Hematopoietic multipotent progenitor cell treated with erythropoietin and hydrocortisone succinate and interleukin-3 and kit ligand, for 8 days (in vitro differentiated cells): Measurements from ENCODE around the gene AVPR2.

ENCODE experiments used
- DNase-seq: peaks from one replicate; pipeline ENCODE4 v3.0.0-alpha.2; 2015

Gene AVPR2

DNA sequence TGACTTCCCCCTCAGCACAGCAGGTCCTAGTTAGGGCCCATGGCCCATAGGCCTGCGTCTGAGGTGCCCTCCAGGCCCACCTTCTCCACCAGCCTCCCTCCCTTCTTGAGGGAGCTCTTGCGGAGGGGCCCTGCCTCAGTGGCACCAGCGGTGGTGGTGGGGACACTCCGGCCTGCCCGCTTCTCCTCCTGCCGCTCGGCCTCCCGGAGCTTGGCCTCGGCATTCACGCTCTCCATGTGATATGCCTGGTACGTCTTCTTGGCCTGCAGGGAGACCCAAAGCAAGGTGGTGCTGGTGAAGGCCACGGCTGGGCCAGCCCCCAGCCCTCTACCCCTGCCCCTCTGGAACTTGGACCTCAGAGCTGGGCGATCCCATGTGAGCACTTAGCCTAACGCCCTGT lies 16.1 kb downstream of the AVPR2 start:
- DNase-seq = no peak

DNA sequence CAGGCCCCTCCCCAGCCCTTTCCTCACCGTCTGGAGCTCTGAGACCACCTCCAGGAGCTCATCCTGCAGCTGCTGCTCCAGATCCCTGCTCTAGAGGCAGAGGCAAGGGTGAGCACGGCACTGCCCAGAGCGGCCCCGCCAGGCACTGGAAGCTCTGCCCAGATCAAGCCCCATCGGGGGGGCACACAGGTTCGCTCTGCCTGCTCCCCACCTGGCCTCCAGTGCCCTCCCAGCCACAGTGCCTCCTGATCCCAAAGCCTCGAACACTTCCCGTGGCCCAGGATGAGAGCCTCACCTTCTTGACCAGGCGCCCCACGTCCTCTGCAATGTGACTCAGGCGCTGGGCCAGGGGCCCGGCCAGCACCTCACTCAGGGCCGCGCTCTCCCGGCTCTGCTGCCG lies 16.6 kb downstream of the AVPR2 start:
- DNase-seq = no peak

DNA sequence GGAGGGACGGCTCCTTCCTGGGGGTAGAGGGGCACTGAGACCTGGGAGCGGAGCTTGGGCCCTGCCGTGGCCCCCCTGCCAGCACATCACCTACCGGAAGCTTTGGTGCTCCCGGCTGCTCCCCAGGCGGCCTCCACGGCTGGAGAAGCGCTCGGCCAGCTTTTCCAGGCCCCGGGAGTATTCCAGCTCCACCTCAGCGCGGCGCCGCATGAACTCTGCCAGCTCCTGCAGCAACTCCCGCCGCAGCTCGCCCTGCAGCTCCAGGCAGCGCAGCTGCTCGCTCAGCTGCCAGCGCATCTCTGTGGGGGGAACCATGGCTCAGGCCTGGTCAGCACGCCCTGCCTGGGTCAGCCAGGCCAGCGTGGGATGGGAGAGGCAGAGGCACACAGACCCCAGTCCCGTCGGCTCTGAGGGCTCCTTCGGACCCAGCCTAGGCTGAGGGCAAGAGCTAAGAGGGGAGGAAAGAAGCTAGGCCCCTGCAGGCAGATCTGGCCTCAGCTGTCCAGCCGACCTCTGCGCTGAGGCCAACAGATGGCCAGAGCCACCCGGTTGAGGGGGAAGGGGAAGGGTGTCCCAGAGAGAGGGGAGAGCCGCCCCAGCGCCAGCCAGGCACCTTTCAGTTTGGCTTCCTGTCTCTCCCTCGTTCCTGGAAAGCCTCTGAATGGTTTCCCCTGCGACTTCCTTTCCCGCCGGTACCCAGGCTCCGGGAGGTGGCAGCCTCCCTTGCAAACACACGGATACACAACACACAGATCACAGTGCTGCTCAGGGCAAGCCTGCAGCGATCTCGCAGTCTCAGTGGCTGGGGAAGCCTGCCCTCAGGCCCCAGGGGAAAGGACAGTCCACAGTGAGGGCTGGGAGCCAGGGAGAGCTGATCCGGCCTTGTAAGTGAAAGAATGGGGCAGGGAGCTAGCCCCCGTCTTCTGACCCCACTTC lies 17.3 kb downstream of the AVPR2 start:
- DNase-seq = no peak

DNA sequence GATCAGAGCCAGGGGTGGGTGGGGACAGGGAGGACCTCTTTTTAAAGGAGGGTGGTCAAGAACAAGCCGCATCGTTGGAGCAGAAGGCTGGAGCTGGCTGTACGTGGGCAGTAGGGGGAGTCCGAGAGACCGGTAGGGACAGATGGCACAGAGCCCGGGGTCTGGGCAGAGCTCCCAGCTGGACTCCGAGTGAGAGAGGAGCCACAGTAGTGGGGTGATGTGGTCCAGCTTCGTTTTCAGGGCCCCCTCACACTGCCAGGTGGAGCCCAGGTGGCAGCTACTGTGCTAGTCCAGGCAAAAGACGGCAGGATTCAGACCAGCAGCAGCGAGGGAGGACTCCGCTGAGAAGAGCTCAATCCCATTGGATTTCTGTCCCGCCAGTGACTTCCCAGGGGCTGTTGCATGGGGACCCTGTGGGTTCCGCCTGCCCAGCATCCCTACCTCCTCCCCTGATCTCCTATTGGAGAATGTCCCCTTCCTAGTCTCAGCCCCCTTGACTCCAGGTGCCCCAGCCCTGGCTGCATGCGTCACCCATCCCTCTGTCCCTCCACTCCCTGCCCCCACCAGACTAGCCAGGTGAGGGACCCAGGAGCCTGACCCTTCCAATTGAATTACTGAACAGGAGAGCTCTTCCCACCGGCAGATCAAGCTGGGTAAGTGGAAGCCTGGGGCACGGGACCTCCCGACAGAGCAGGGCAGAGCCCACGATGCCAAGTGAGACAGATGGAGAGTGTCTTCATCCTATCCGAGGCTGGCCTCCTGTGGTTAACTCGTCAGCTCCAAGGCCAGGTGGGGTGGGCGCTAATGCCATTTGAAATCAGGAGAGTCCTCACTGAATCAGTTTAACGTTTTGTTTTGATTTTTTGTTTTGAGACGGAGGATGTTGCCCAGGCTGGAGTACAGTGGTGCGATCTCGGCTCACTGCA lies 18.7 kb downstream of the AVPR2 start:
- peak; percentile 30 for DNase-seq

DNA sequence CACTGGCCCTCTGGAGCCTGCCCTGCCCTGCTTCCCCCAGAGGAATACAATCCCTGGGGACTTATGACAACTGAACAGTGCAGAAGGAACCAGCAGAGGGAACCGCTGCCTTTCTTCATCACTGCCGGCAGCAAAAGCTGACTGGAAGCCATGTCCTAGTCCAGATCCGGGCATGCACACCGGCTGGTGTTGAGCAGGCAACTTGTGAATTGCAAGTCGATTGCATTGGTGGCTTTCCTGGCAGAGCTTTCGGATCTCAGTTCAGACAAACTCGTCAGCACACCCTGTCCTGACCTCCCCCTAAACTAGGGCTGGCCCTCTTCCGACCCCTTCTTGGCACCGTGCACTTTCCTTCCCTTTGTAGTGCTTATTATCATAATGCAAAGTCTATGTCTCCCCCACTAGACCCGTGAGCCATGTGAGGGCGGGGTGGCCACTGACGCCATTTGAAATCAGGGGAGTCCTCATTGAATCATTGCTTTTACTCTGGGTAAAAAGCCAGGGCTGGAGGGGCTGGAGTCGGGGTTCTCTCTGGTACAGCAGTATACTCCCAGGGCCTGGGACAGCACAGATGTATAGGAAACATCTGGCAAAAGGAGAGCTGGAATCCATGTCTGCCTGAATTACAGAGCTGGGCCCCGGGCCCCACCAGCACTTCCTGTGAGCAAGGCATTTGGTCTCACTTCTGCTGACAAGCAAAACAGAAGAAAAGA lies 19.8 kb downstream of the AVPR2 start:
- DNase-seq = peak; percentile 58

DNA sequence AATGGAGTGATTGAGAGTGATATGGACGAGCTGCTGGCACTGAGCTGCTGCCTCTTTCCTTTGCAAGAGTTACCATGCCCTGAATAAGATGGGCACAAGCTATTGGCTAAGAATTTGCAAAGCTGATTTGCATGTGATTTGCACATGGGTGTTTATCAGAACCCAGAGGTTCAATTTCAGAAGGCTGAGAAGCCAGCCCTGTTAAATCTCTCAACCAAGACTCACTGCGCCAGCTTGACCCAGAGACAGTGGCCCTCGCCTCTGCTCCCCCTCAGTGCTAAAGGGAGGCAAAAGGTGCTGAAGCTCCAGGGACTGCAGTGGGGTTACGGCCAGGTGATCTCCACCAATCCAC lies 20.9 kb downstream of the AVPR2 start:
- DNase-seq = peak; percentile 40

DNA sequence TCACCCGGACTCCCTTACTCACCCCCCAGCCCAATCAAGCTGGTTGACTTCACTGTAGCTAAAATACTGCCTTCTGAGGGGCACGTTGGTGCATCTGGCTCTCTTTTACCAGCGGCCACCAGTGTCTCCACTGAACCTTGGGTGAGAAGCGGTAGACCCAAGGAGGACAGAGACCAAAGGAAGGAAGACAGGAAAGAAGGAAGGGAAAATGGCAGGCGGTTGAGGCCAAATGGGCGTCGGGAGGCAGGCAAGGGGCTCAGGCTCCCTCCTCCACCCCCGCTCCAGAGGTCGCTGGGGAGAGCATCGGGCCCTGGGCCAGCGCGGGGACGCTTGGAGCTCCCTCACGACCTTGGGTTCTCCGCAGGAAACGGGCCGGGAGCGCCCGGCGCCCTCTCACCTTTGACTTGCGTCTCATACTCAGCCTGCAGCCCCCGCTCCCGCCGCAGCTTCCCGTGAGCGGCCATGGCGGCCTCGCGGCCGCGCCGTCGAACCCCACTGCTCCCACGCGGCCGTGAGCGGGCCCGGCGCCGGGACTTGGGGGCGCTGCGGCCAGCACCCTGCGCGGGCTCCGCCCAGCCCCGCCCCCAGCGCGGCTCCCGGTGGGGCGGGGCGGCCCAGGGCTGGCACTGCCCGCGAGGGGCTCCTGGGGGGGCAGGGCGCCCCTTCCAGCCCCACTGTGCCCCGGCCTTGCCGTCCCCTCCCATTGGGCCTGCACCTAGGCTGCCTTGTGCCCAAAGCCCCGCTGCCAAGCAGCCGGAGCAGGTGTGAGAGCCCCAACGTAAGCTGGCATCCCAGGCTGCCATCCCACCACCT lies 21.5 kb downstream of the AVPR2 start, which contains the start of gene ARHGAP4:
ARHGAP4 (minus strand) TSS at position 526 of the 813 bp plus-strand sequence; CDS start at position 464, 62 bp downstream.
- DNase-seq = peak; percentile 47

DNA sequence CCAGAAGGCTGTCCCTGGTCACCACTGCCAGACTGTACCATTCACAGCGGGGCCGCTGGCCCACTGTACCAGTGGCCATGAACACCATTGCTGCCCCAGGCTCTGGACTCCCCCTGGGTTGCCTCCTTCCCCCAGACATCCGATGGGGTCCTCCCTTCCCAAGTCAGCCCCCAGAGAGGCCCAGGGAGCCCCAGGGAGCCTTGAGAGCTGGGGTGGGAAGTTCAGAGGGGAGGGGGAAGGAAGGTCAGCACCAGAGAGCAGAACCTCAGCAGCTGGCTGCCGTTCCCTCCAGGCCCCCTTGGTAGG lies 22.0 kb downstream of the AVPR2 start:
- DNase-seq = no peak

DNA sequence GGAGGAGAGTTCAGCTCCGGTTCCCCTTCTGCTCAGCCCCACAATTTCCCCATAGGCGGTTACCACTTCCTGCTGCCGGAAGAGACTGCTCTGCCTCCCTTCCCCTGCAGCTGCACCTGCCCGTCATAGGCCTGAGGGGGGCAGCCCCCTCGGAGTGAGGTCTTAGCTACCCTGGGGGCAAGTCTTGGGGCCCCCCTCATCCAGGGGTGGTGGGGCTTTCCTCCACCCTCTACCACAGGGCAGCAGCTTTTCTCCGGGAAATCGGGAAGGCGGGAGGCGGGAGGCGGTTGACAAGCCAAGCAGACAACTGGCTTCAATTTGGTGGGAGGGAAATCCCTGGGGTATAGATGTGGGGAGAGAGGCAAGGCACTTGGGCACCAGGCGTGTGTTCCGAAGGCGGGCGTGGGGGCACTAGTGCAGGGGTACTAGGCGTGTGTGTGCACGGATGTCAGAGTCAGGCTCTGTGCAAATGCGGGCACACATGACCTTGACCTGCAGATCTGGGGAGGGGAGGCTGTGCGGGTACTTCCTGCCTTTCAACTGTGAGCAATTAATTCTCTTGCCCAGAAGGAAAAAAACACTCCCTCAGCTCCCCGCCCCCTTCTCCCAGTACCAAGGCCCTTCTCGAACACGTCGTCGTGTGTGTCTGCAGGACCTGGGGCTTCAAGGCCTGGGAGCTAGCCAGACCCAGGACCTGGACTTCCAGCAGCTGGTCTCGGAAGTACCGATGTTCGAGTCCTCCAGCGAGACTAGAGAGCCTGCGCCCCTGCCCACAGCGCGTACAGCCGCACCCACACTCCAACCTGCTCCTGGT lies 22.6 kb downstream of the AVPR2 start:
- DNase-seq = peak; percentile 65

DNA sequence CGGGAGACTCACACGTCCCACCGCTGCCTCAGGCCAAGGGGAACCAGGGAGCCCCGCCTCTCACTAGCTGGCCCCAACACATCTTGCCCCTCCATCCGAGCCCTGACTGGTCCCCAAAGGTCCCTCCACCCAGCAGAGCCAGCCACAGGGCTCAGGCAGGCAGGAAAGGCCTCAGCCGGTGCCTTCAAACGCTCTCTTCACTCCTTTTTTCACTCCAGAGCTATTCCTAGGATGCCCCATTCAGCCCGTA lies 23.1 kb downstream of the AVPR2 start:
- peak; percentile 43 for DNase-seq

DNA sequence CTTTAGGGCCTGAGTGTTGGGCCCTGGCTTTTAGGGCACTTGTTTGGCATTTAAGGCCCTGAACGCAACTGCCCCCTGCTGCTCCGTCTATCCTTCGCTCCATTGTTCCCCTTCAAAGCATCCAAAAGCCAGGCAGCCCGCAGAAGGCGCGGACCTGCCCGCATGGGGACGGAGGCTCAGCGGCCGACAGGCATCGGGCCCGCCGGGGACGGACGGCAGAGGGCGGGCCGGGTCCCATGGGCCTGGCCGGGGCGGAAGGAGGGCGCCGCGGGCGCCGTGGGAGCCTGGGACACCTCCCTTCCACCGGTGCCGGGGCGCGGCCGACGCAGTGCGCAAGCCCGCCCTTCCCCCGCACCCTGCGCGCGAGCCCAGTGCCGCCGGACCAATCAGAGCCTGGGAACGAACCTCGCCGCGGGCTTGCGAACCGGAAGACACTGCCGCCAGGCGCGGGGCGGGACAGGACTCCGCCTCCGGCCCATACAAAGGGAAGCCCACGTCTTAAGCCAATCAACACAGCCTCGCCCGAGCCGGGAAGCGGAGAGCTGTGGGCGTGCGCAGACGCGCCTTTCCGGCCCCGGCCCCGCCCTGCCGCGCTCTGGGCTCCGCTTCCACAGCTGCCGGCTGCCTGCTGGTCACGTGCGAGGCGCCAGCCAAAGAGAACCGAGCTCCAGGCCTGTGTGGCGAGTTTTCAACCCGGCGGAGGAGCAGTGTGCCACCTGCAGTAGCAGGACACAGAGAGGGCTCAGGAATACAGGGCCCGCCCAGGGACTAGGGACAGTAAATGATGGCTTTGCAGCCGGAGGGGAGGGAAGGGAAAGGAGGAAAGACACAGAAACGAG lies 23.7 kb downstream of the AVPR2 start:
- DNase-seq = peak; percentile 95

DNA sequence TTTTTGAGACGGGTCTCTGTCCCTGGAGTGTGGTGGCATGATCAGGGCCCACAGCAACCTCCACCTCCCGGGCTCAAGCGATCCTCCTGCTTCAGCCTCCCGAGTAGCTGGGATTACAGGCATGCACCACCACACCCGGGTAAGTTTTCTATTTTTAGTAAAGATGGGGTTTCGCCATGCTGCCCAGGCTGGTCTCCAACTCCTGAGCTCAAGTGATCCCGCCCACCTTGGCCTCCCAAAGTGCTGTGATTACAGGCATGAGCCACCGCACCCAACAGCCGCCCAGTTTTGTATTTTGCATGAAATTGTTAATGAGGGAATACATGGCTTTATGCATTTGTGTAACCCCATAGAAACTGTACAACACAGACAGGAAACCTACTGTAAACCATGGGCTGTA lies 24.4 kb downstream of the AVPR2 start:
- no peak for DNase-seq

DNA sequence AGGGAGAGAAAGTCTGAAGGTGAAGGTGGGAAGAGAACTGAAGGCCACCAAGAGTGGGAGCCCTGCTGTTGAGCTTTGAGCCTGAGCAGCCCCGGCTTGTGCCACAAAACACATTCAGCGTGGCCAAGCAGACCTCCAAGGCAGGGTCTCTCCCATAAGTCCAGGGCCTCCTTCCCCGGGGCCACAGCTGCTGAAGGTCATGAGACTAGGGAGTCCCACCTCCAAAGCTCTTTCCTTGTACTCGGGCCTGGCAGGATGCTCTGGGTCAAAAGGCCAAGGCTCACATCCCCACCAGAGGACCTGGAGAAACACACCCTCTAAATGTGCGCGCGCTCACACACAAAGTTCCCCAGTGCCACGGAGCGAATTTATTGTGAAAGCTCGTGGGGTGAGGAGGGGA lies 25.1 kb downstream of the AVPR2 start:
- no peak for DNase-seq

DNA sequence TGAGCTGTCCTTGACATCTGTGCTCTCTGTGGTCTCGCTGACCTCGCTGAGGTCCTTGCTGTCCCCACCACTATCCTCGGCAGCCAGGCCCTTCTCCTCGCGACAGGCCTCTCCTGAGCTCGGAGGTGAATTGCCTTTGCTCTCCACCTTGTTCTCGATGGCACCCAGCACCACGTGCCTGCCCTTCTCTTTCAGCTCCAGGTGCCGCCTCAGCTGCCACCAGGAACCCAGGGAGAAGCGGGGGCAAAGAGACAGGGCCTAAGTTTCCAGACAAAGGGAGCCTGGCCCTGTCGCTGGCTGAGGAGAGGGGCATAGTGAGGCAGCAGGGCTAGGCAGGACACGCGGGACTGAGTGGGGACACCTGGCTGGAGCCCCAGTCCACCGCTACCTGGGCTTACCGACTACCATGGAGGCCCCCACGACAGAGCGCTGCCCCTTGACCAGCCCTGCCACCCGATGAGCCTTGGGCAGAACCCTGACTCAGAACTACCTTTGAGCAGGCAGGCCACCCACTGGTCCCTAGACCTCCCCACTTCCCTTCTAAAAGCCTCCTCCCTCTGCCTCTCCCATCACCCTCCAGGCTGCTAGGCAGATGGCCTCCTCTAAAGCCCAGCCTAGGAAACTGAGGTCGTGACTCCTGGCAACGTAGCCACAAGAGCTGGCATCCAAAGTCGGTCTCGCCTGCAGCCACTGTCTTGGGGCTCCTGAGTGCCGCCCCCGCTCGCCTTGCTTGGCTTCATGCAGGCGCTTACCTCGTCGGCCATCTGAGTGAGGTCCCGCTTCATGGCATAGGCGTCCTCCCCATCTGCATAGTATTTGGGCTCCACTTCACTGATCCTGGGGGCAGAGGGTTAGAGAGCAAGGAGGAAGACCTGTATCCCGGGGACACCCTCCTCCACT lies 25.8 kb downstream of the AVPR2 start:
- DNase-seq = no peak

DNA sequence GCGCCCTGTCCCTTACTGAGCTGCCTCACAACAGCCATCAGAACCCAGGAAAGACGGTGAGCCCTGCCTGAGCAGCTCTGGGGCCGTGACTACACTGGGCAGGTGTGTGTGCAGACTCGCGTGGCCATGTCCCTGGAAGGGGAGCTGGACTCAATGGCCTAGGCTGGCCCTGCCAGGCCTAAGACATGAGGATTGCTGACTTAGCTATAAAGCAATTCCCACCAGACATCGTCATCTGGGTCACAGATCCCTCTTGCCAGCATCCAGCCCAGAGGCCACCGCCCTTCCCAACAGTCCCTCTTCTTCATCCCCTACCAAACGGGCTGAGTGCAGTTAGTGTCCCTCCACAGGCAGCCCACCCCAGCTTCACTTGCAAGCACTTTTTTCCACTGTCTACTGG lies 26.7 kb downstream of the AVPR2 start:
- DNase-seq = no peak

DNA sequence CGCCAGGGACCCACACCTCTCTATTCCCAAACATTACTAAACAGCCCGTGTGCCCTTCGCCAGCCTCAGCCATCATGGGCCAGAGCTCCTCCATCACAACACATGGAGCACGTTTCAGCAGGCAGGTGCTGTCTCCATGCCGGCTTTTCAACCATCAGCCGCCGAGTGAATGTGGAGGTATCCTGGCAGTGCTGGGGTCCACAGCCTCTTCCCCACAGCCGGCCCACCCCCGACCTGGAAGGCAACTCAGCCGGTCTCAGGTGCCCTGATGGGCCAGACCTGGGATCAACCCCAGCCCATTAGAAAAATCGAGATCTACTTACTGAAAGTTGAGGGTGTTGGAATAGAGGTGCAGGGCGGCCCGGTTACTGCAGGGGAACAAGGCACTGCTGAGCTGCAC lies 27.3 kb downstream of the AVPR2 start:
- no peak for DNase-seq

DNA sequence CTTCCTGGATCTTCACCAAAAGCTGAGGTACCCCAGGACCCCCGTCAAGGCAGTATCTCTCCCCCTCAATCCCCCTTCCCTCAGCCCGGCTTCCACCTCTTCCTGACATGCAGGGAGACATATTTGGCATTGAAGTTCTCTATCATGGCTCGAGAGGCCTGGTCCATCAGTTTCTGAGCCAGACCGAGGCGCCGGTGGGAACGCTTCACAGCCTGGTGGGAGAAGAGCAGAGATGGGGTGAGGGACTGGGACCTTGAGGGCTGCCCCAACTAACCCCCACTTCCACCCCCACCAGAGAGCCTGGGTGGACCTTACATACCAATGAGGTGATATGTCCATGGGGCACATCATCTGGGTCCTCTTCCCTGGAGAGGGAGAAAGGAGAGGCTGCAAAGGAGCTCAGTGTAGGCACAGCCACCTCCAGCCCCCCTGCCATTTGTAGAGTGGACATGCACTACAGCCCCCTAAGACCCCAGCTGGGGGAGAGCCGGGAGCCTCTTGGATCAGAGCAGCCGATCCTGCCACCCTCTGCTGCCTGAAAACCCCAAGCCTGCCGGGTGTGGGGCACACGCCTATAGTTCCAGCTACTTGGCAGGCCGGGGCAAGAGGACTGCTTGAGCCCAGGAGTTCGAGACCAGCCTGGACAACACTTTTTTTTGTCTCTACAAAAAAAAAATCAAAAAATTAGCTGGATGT lies 27.9 kb downstream of the AVPR2 start:
- DNase-seq = no peak

DNA sequence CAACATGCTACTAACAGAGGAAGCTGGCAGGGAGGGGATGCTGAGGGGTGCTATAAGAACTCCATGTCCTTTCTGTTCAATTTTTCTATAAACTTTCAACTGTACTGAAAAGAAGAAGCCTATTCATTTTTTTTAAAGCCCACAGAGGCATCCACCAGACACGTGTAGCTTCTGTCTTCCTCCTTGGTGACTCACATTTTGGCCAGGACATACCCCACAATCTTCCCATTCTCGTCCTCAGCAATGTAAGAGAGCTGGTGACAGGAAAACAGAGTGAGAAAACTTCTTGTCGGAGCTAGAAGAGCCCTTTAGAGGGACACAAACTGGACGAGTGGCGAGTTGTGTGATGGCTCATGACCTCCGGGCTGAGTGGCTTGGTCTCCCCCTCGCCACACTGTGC lies 29.3 kb downstream of the AVPR2 start:
- DNase-seq = no peak

DNA sequence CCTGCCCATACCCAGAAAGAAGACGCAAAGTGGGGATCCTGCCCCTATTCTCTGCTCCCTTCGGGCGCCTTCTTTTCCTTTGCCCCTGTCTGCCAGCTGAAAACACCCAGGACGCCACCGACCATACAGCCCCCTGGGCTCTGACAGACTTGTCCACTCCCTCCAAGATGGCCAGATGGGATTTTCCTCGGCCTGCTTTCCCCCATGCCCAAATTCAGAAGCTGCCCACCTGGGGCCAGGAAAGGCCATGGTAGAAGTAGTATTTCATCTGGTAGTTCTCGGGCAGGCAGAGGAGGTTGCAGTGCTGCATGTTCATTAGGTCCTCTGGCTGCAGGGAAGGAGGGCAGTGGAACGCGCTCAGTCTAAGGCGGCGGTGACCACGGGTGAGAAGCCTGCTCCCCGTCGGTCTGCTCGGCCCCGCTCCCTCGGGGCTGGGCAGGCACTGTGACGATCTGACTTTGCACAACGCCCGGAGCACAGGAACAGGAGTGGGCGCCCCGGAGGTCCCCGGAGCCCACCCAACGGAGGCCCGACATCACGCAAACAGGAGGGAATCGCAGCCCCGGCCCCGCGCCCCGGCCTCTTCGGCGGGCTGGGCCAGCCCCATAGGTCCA lies 29.8 kb downstream of the AVPR2 start:
- DNase-seq = no peak
